Parathyroid adenoma (tissue), 2 donors: ENCODE measurements around the gene ABO.
"Not testable (repeated sequence)": the region's sequence is repeated elsewhere in the genome, so short reads cannot be mapped to it uniquely, and the experiment has no call there.

ENCODE experiments used
- H2AFZ ChIP-seq: fragments of 300-600 bp; sonication (generic); one replicate; pipeline ENCODE4 v1.7.0; 2017; ENCODE audit warnings: antibody characterized with exemption, mild to moderate bottlenecking
- H3K27ac ChIP-seq: fragments of 300-600 bp; sonication (generic); one replicate; pipeline ENCODE4 v1.7.0; 2017
- H3K27me3 ChIP-seq: fragments of 300-600 bp; sonication (generic); one replicate; pipeline ENCODE4 v1.7.0; 2017; ENCODE audit warnings: low read length; ENCODE audit not compliant: control insufficient read depth, insufficient read depth
- H3K36me3 ChIP-seq: fragments of 300-600 bp; sonication (generic); one replicate; pipeline ENCODE4 v1.7.0; 2017; ENCODE audit warnings: low read length; ENCODE audit not compliant: control insufficient read depth, insufficient read depth
- H3K4me1 ChIP-seq: fragments of 300-600 bp; sonication (generic); one replicate; pipeline ENCODE4 v1.7.0; 2017; ENCODE audit warnings: control low read depth
- H3K4me2 ChIP-seq: fragments of 300-600 bp; sonication (generic); one replicate; pipeline ENCODE4 v1.7.0; 2017; ENCODE audit warnings: low read length
- H3K4me3 ChIP-seq: fragments of 300-600 bp; sonication (generic); one replicate; pipeline ENCODE4 v1.7.0; 2017; ENCODE audit warnings: low read depth, low read length
- H3K79me2 ChIP-seq: fragments of 300-600 bp; sonication (generic); one replicate; pipeline ENCODE4 v1.7.0; 2017; ENCODE audit warnings: control low read depth
- H3K9ac ChIP-seq: fragments of 300-600 bp; sonication (generic); one replicate; pipeline ENCODE4 v1.7.0; 2017; ENCODE audit warnings: mild to moderate bottlenecking
- H3K9me3 ChIP-seq: fragments of 300-600 bp; sonication (generic); one replicate; pipeline ENCODE4 v1.7.0; 2017; ENCODE audit warnings: low read length; ENCODE audit not compliant: control insufficient read depth
- TF ChIP-seq, protein P1 (sequence below): fragments of 300-600 bp; sonication (generic); IDR thresholded peaks from one replicate; pipeline ENCODE4 v1.7.0; 2017; ENCODE audit warnings: antibody characterized with exemption, mild to moderate bottlenecking
- donor health status: primary hyperparathyroidism.

ABO gene

DNA sequence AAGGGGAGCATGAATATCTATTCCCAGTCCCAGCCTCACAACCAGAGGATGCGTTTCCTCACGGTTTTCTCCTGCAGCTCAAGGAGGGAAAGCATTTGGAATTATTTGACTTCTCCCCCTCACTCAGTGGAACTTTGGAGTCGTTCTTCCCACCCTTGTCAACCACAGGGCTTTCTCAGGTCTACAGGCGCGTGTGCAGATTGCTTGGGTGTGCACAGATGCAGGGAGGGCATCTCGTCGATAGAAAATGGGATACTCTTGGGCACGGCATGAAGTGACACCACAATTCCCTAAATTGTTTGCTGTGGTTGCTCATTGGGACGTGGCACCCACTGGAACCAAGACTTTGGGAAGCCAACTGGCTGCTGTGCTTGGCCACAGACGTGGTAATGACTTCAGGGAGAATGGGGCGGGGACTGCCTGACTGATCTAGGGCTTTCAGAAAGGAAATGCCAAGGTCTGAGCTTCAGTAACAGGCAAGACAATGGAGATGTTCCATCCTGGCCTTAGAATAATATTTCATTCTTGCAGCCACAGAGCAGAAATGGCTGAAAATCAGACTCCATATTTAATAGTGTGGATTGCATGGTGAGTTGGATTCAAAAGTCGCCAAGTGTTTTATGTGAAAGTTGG lies 53.7 kb downstream of the ABO start:
- Histone ChIP-seq H3K4me3 (no peak overlapping the region), H3K27me3 (no peaks in the 10 kb centered on the region), H3K27ac (no peak overlapping the region), H3K4me1 (no peaks in the 10 kb centered on the region), H2AFZ (no peak overlapping the region), H3K79me2 (no peaks in the 10 kb centered on the region), H3K36me3 (no peaks in the 10 kb centered on the region), H3K9ac (no peak overlapping the region), H3K4me2 (no peak overlapping the region), H3K9me3 (no peaks in the 10 kb centered on the region)
- TF ChIP-seq, protein P1, sequence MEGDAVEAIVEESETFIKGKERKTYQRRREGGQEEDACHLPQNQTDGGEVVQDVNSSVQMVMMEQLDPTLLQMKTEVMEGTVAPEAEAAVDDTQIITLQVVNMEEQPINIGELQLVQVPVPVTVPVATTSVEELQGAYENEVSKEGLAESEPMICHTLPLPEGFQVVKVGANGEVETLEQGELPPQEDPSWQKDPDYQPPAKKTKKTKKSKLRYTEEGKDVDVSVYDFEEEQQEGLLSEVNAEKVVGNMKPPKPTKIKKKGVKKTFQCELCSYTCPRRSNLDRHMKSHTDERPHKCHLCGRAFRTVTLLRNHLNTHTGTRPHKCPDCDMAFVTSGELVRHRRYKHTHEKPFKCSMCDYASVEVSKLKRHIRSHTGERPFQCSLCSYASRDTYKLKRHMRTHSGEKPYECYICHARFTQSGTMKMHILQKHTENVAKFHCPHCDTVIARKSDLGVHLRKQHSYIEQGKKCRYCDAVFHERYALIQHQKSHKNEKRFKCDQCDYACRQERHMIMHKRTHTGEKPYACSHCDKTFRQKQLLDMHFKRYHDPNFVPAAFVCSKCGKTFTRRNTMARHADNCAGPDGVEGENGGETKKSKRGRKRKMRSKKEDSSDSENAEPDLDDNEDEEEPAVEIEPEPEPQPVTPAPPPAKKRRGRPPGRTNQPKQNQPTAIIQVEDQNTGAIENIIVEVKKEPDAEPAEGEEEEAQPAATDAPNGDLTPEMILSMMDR: no peak

DNA sequence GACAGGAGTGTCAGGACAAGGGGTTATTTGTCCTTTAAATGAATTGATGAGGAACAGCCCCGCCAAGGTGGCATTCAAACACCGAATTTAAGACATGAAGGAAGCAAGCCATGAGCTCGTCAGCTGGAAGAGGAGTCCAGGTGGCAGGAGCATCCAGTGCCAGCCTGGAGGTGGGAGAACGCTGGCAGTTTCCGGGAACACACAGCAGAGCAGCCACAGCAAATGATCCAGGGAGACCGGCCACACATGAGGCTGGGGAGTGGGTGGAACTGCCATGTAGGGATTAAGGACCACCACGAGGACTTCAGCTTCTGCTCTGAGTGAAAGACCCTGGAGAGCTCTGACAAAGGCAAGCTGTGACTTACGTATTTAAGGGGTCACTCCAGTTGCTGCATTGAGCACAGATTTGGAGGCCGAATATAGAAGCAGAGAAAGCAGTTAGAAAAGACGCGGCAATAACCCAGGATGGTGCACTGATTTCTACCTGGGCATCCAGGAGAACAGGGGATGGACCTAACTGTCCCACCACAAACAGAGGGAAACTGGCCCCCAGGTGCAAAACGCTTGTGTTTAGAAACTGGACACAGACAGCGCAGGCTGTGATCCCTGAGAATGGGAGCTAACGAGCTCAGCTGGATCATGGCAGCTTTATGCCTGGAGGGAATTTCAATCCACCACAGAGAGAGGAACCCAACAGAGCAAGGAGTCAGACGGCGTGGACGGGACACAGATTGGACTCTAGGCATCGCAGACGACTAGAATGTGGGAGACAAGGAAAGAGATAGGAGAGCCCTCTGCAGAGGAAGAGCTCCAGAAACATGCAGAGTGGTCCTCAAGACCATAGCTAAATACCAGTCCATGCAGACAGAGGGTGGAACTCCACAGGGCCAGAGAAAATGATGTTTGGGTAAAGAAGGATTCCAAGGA lies 56.7 kb downstream of the ABO start:
- H3K36me3 ChIP-seq, H2AFZ ChIP-seq, H3K27ac ChIP-seq, H3K79me2 ChIP-seq, H3K4me3 ChIP-seq, H3K4me1 ChIP-seq, H3K27me3 ChIP-seq, H3K4me2 ChIP-seq, H3K9ac ChIP-seq, H3K9me3 ChIP-seq: not testable (repeated sequence)

DNA sequence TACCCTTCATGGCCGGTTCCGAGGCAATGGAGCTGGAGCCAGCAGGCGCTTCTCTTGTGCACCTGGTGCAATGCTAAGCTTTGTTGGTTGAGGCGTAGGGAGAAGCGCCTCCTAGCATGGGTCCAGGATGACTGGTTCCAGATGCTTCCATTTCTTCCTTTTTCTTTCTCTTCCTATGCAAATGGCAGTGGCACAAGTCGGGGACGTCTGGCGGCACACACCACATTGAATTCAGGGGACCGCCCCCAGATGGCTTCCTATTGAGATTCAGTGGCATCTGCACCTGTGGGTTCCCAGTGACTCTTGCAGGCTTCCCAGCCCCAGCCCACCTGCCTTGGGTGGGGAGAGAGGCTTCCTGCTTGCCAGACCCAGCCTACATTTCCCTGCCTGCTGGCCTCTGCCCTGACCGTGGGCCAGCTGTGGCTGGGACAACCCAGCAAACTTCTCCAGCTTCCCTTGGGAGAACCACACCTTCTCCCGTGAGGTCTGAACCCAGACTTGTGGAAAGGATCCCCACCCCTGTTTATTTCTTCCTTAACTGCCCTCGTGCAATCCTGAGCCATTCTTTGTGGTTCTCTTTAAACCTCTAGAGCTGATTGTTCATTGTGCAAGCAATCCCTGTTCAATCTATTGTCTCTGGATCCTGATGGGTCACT lies 57.5 kb downstream of the ABO start:
- H3K4me3 ChIP-seq, H3K27me3 ChIP-seq, H3K9me3 ChIP-seq: not testable (repeated sequence)

DNA sequence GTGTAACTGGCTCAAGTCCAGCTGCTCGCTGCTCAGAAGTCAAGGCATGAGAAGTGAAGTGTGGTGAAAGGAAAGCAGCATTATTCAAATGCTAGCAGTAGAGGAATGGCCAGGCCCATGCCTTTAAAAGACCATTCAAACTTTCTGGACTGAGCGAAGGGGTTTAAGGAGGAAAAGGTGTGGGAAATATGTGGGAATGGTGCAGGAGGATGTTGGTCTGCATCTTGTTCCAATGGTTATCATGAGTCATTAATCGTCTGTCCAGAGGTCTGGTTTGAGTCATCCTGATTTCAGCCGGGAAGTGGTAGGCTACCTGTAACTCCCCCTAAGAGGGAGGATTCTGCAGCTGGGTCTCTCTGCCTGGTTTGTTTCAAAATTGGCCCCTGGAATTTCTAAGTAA lies 60.7 kb downstream of the ABO start:
- not testable (repeated sequence) for H3K4me1 ChIP-seq, H3K4me2 ChIP-seq, H3K9ac ChIP-seq, H3K4me3 ChIP-seq, H3K36me3 ChIP-seq, H3K79me2 ChIP-seq, H2AFZ ChIP-seq, H3K9me3 ChIP-seq, H3K27ac ChIP-seq, H3K27me3 ChIP-seq

More for the DNA sequence above, 57.5 kb downstream of the ABO start:
- H3K4me1 ChIP-seq, H3K9ac ChIP-seq, H3K4me2 ChIP-seq, H3K36me3 ChIP-seq, H3K27ac ChIP-seq, H3K79me2 ChIP-seq, H2AFZ ChIP-seq: not testable (repeated sequence)

DNA sequence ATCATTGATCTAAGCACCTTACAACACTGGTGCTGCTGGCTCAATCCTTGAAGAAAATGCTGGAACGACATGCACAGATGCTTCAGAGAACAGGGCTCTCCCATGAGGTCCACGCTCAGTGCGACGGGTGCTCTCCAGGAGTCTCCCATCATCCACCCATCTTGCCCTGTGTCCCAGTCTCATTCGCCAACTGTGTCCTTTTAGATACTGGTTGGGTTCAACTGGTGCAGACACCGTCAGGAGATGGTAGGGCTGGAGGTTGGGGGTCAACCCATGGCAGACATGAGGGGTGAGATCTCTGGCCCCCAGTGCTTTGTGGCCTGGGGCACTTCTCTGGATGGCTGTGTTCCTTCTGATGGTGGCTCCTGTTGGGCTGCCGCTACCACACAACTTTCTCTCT lies 64.4 kb downstream of the ABO start:
- no peaks in the 10 kb centered on the region for H3K9me3 ChIP-seq
- no peaks in the 10 kb centered on the region for H3K36me3 ChIP-seq
- TF ChIP-seq, protein P1: no peak
- H2AFZ ChIP-seq: no peak overlapping the region
- no peak overlapping the region for H3K27ac ChIP-seq
- no peaks in the 10 kb centered on the region for H3K79me2 ChIP-seq
- no peaks in the 10 kb centered on the region for H3K27me3 ChIP-seq
- H3K4me2 ChIP-seq: no peak overlapping the region
- H3K4me1 ChIP-seq: no peaks in the 10 kb centered on the region
- no peak overlapping the region for H3K9ac ChIP-seq
- H3K4me3 ChIP-seq: no peak overlapping the region

DNA sequence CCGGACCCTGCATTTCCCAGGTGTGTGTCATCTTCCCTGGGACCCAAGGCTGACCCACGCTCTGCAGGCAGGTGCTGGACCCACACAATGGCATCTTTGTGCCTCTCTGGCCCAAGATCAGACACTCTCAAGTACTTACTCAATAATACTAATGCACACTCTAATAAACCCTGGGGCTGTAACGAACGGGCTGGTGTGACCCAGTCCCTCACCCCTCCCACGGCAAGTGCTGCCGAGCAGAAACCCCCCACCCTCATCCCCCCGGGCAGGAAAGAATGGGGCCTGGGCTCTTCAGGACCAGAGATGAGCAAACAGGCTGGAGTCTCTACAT lies 64.8 kb downstream of the ABO start:
- H3K27ac ChIP-seq: no peak overlapping the region
- no peak overlapping the region for H3K4me3 ChIP-seq
- H3K9ac ChIP-seq: no peak overlapping the region
- no peak overlapping the region for H2AFZ ChIP-seq
- no peaks in the 10 kb centered on the region for H3K36me3 ChIP-seq
- no peaks in the 10 kb centered on the region for H3K9me3 ChIP-seq
- H3K79me2 ChIP-seq: no peaks in the 10 kb centered on the region
- H3K4me2 ChIP-seq: no peak overlapping the region
- no peaks in the 10 kb centered on the region for H3K4me1 ChIP-seq
- TF ChIP-seq, protein P1: no peak
- no peaks in the 10 kb centered on the region for H3K27me3 ChIP-seq

DNA sequence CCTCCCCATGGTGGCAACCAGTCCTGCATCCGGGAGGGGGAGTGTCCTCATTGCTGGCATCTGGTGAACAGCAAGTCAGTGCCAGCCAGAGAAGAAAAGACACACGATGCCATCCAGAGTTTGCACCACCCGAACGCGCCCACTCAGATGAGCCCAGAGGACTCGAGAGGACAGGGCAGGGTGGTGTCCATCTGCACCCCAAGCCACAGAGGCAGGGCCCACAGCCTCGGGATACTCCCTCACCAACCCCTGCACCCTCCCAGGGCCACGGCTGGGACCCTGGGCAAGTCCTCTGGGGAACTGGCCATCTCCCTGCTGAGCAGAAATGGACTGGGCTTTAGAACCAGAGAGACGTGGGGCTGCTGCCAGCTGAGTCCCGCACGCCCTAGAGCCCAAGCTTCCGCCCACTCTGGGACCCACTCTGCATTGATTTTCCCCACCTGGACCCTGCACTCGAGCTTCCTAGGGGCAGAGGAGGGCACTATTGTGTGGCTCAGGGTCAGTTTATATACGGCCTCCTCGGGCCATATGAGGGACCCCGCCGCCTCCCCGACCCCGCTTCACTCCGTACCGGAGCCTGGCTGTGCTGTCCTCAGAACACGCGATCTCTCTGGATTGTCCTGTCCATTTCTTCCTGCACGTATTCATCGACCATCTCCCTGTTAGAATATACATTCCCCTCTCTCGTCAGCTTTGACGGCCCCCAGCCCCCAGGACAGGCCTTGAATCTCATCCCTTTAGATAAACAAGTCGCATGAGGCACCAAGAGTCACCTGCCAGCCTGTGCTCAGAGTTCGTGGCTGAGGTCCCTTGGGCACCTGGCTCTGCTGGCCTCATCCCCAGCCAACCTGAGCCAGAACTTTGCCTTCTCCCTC lies 65.4 kb downstream of the ABO start:
- not testable (repeated sequence) for H3K27ac ChIP-seq, H3K4me2 ChIP-seq, H3K4me1 ChIP-seq, H3K9me3 ChIP-seq, H3K79me2 ChIP-seq, H3K36me3 ChIP-seq, H3K4me3 ChIP-seq, H3K27me3 ChIP-seq, H2AFZ ChIP-seq, H3K9ac ChIP-seq
